PC-3 (cell line): ENCODE measurements around the gene MRAS.

Source experiments
- CTCF ChIP-seq: fragments of 300-600 bp; sonication (generic); conservative IDR thresholded peaks from 2 replicates; pipeline ENCODE4 v1.5.1; 2017; ENCODE audit warnings: antibody characterized with exemption, low read depth, mild to moderate bottlenecking, low read length
- EZH2 ChIP-seq: fragments of 300-600 bp; sonication (generic); IDR thresholded peaks from one replicate; pipeline ENCODE4 v1.6.1; 2017; ENCODE audit warnings: antibody characterized with exemption, mild to moderate bottlenecking, low read length; ENCODE audit not compliant: unreplicated experiment
- EZH2phosphoT487 ChIP-seq: fragments of 300-600 bp; sonication (generic); IDR thresholded peaks from 2 replicates; pipeline ENCODE4 v1.6.1; 2018; ENCODE audit warnings: mild to moderate bottlenecking, antibody characterized with exemption, low read length, borderline replicate concordance

- TF ChIP-seq CTCF (no peak), EZH2 (no peak), EZH2phosphoT487 (no peak)
Observed at GRCh38 chr3:138450181-138450580, 101.8 kb downstream of the MRAS start.
